ENCODE results near the gene PKDREJ.

The PKDREJ gene

GRCh38 chr22:46246178-46246577 is 17.0 kb downstream of the PKDREJ start:
- no peak overlapping the region for H3K4me3 ChIP-seq (ENCODE audit: low read depth, low read length)
- TF ChIP-seq, protein P1, sequence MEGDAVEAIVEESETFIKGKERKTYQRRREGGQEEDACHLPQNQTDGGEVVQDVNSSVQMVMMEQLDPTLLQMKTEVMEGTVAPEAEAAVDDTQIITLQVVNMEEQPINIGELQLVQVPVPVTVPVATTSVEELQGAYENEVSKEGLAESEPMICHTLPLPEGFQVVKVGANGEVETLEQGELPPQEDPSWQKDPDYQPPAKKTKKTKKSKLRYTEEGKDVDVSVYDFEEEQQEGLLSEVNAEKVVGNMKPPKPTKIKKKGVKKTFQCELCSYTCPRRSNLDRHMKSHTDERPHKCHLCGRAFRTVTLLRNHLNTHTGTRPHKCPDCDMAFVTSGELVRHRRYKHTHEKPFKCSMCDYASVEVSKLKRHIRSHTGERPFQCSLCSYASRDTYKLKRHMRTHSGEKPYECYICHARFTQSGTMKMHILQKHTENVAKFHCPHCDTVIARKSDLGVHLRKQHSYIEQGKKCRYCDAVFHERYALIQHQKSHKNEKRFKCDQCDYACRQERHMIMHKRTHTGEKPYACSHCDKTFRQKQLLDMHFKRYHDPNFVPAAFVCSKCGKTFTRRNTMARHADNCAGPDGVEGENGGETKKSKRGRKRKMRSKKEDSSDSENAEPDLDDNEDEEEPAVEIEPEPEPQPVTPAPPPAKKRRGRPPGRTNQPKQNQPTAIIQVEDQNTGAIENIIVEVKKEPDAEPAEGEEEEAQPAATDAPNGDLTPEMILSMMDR (IDR thresholded peaks at IDR 0.05; ENCODE audit: borderline replicate concordance, insufficient read depth, low read depth, low read length): no peak

GRCh38 chr22:46245511-46245910 is 17.6 kb downstream of the PKDREJ start:
- TF ChIP-seq, protein P1 (IDR thresholded peaks at IDR 0.05; ENCODE audit: borderline replicate concordance, insufficient read depth, low read depth, low read length): no peak
- no peak overlapping the region for H3K4me3 ChIP-seq (ENCODE audit: low read depth, low read length)

GRCh38 chr22:46244771-46245170 is 18.4 kb downstream of the PKDREJ start:
- no peak overlapping the region for H3K4me3 ChIP-seq (ENCODE audit: low read depth, low read length)
- TF ChIP-seq, protein P1 (IDR thresholded peaks at IDR 0.05; ENCODE audit: borderline replicate concordance, insufficient read depth, low read depth, low read length): no peak

DNA sequence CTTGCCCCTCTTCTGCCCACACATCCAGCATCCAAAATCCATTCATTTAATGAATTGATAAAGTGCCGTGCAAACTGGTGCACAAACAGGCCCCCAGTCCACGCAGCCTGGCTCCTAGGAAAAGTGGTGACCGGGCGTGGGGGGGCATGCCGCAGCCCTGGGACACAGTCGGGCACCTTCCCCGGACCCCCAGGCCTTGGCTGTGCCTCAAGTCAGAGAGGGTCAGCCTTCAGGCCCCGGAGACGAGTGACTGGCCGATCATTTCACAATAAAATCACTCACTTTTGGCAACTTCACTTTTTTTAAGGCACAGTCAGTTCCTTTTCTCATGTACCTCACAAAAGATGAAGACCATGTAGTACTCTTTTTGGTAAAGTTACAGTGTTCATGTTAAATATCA is 21.1 kb downstream of the PKDREJ start:
- no peak overlapping the region for H3K4me3 ChIP-seq (ENCODE audit: low read depth, low read length)
- TF ChIP-seq, protein P1 (IDR thresholded peaks at IDR 0.05; ENCODE audit: borderline replicate concordance, insufficient read depth, low read depth, low read length): no peak

GRCh38 chr22:46241396-46242007 is 21.6 kb downstream of the PKDREJ start:
- H3K4me3 ChIP-seq (ENCODE audit: low read depth, low read length): no peak overlapping the region
- TF ChIP-seq, protein P1 (IDR thresholded peaks at IDR 0.05; ENCODE audit: borderline replicate concordance, insufficient read depth, low read depth, low read length): no peak

DNA sequence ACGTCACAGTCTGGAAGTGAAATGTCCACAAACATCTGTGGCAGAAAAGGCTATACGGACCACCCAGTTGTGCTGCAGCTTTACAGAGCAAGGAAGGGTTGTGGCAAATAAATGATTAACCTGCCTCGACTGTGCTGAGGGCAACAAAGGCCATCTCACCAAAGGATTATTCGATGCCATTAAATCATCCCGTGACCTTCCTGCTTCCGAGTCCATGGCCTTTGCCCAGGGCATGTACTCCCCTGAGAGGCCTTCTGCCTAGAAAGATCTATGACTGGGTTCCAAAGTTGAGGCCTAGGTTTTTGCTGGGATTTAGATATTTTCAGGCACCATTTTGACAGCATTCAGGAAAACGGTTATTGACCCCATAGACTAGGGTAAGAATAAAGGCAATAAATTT is 22.2 kb downstream of the PKDREJ start:
- TF ChIP-seq, protein P1 (IDR thresholded peaks at IDR 0.05; ENCODE audit: borderline replicate concordance, insufficient read depth, low read depth, low read length): no peak
- H3K4me3 ChIP-seq (ENCODE audit: low read depth, low read length): no peak overlapping the region

- TF ChIP-seq, protein P1 (IDR thresholded peaks at IDR 0.05; ENCODE audit: borderline replicate concordance, insufficient read depth, low read depth, low read length): no peak
- H3K4me3 ChIP-seq (ENCODE audit: low read depth, low read length): no peak overlapping the region
These were observed 22.6 kb downstream of the PKDREJ start for GRCh38 chr22:46240506-46240905.
